Activated T-cell treated with anti-CD3 and anti-CD28 coated beads for 48 hours (primary cell): ENCODE results near the gene GABRG3.

Experiments used
- DNase-seq: peaks from one replicate; pipeline ENCODE4 v3.0.0-alpha.2; 2020; ENCODE audit warnings: low read depth

GABRG3 gene

GRCh38 chr15:27509014-27509413 lies 538.0 kb downstream of the GABRG3 start:
- no peak for DNase-seq

- no peak for DNase-seq
Measured at GRCh38 chr15:27512281-27513001, 541.5 kb downstream of the GABRG3 start.

- DNase-seq, result no peak
Measured at GRCh38 chr15:27514526-27514925, 543.5 kb downstream of the GABRG3 start.

GRCh38 chr15:27527490-27528067 lies 556.6 kb downstream of the GABRG3 start:
- no peak for DNase-seq

- no peak for DNase-seq
Measured at GRCh38 chr15:27529399-27529798, 558.4 kb downstream of the GABRG3 start.

- no peak for DNase-seq
Measured at GRCh38 chr15:27530994-27531393, 560.0 kb downstream of the GABRG3 start.

GRCh38 chr15:27532358-27532757 lies 561.4 kb downstream of the GABRG3 start:
- no peak for DNase-seq

- DNase-seq, result no peak
Measured at GRCh38 chr15:27535445-27536129, 564.6 kb downstream of the GABRG3 start.

GRCh38 chr15:27538325-27538724 lies 567.3 kb downstream of the GABRG3 start:
- no peak for DNase-seq

- DNase-seq, result no peak
Measured at GRCh38 chr15:27541581-27541980, 570.6 kb downstream of the GABRG3 start.

- no peak for DNase-seq
Measured at GRCh38 chr15:27545494-27546255, 574.7 kb downstream of the GABRG3 start.

- DNase-seq, result no peak
Measured at GRCh38 chr15:27549746-27550145, 578.8 kb downstream of the GABRG3 start.

- no peak for DNase-seq
Measured at GRCh38 chr15:27550635-27551034, 579.7 kb downstream of the GABRG3 start.

GRCh38 chr15:27561816-27562215 lies 590.8 kb downstream of the GABRG3 start:
- DNase-seq, result no peak

GRCh38 chr15:27563765-27564370 lies 592.9 kb downstream of the GABRG3 start:
- DNase-seq, result no peak

- DNase-seq, result no peak
Measured at GRCh38 chr15:27564656-27565055, 593.7 kb downstream of the GABRG3 start.

- DNase-seq, result no peak
Measured at GRCh38 chr15:27570746-27571145, 599.8 kb downstream of the GABRG3 start.

GRCh38 chr15:27573805-27574485 lies 603.0 kb downstream of the GABRG3 start:
- no peak for DNase-seq

- no peak for DNase-seq
Measured at GRCh38 chr15:27574541-27575054, 603.6 kb downstream of the GABRG3 start.

- DNase-seq, result no peak
Measured at GRCh38 chr15:27575521-27575920, 604.5 kb downstream of the GABRG3 start.

- DNase-seq, result no peak
Measured at GRCh38 chr15:27576576-27576975, 605.6 kb downstream of the GABRG3 start.
